Measurements from ENCODE around the gene ALG6.
"Not testable (repeated sequence)": the region's sequence is repeated elsewhere in the genome, so short reads cannot be mapped to it uniquely, and the experiment has no call there.

DNA sequence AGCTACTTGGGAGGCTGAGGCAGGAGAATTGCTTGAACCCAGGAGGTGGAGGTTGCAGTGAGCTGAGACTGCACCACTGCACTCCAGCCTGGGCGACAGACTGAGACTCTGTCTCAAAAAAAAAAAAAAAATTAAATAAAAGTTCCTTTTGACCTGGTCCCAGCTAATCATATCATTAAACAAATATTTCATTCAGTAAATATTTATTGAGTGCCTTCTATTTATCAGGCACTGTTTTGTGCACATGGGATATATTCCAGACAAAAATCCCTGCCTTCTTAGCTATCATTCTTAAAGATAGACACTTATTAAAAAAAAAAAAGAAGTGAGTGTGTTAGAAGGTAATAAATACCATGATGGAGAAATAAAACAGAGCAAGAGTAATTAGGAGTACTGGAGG, 53.3 kb downstream of the ALG6 start:
- TF ChIP-seq CTCF, POLR2A (IDR thresholded peaks at IDR 0.05): not testable (repeated sequence)

Data from esophagus squamous epithelium (tissue), 4 donors.